Measurements from ENCODE around the gene LINGO4.
"Not testable (repeated sequence)": the region's sequence is repeated elsewhere in the genome, so short reads cannot be mapped to it uniquely, and the experiment has no call there.

LINGO4 gene

GRCh38 chr1:151783796-151784195, 21.4 kb downstream of the LINGO4 start:
- no peak for FAIRE-seq

GRCh38 chr1:151782741-151783140, 22.5 kb downstream of the LINGO4 start:
- DNase-seq (ENCODE audit: low spot score): no peak
- FAIRE-seq: no peak

More at GRCh38 chr1:151783796-151784195, 21.4 kb downstream of the LINGO4 start:
- no peak for DNase-seq (ENCODE audit: low spot score)

GRCh38 chr1:151782026-151782425, 23.2 kb downstream of the LINGO4 start:
- not testable (repeated sequence) for DNase-seq (ENCODE audit: low spot score); FAIRE-seq

GRCh38 chr1:151780736-151781135, 24.5 kb downstream of the LINGO4 start:
- not testable (repeated sequence) for FAIRE-seq; DNase-seq (ENCODE audit: low spot score)

- no peak for DNase-seq (ENCODE audit: low spot score)
- no peak for FAIRE-seq
Observed at GRCh38 chr1:151779852-151780251, 25.4 kb downstream of the LINGO4 start.

- DNase-seq (ENCODE audit: low spot score): no peak
- FAIRE-seq: no peak
Observed at GRCh38 chr1:151777317-151777716, 27.9 kb downstream of the LINGO4 start.

GRCh38 chr1:151776665-151777062, 28.6 kb downstream of the LINGO4 start:
- no peak for FAIRE-seq
- DNase-seq (ENCODE audit: low spot score): no peak

- DNase-seq (ENCODE audit: low spot score) (no peak), FAIRE-seq (no peak)
Observed at GRCh38 chr1:151775894-151776664, 29.1 kb downstream of the LINGO4 start.

- DNase-seq (ENCODE audit: low spot score) (no peak), FAIRE-seq (no peak)
Observed at GRCh38 chr1:151774256-151774922, 30.8 kb downstream of the LINGO4 start.

- DNase-seq (ENCODE audit: low spot score): peak; percentile 23
- FAIRE-seq: no peak
Observed at GRCh38 chr1:151773702-151774101, 31.5 kb downstream of the LINGO4 start.

GRCh38 chr1:151769270-151769669, 35.9 kb downstream of the LINGO4 start:
- not testable (repeated sequence) for DNase-seq (ENCODE audit: low spot score); FAIRE-seq

- not testable (repeated sequence) for FAIRE-seq; DNase-seq (ENCODE audit: low spot score)
Observed at GRCh38 chr1:151768351-151769066, 36.7 kb downstream of the LINGO4 start.

GRCh38 chr1:151763990-151764389, 41.2 kb downstream of the LINGO4 start:
- FAIRE-seq (no peak), DNase-seq (ENCODE audit: low spot score) (peak; percentile 14)

GRCh38 chr1:151762941-151763921, 42.0 kb downstream of the LINGO4 start, which contains the start of gene MRPL9:
MRPL9 (minus strand) TSS chr1:151763496; CDS start chr1:151763479, 17 bp downstream.
- FAIRE-seq (peak; percentile 91), DNase-seq (ENCODE audit: low spot score) (peak; percentile 94)

- DNase-seq (ENCODE audit: low spot score) (no peak), FAIRE-seq (no peak)
Observed at GRCh38 chr1:151760597-151761385, 44.4 kb downstream of the LINGO4 start.

GRCh38 chr1:151759241-151759640, 46.0 kb downstream of the LINGO4 start:
- DNase-seq (ENCODE audit: low spot score) (no peak), FAIRE-seq (no peak)

GRCh38 chr1:151756291-151756690, 48.9 kb downstream of the LINGO4 start:
- DNase-seq (ENCODE audit: low spot score) (no peak), FAIRE-seq (peak; percentile 46)

Data from urothelium cell line (cell line).